Right ventricle myocardium inferior (tissue), 1 donor: Measurements from ENCODE around the gene RUVBL1. TPM values are rescaled to one million over a fixed set of nuclear protein-coding genes. Genes with fewer than 3 reads are reported as not detected.
A peak's percentile ranks its signal among the peaks of the same experiment; 100 is the strongest.

Experiments used
- ATAC-seq: fragments of 200-7000 bp; cut with Tn5 transposase; one replicate; pipeline ENCODE4 v1.9.1; 2020; ENCODE audit warnings: mild to moderate bottlenecking, moderate library complexity
- DNase-seq: peaks from one replicate; pipeline ENCODE4 v3.0.0; 2021; ENCODE audit errors: missing footprints
- intact Hi-C: fragments of 100-400 bp; cut with DNase I; formaldehyde crosslinking; loops from one replicate; pipeline ENCODE4 v1.11.0; 2022
- total RNA-seq: library from RNA; stranded (reverse); fragmentation: NEBNext Ultra II Directional; extraction: Animal tissue kit (Norgen Biotek cat#: 25700); gene quantifications from one replicate; pipeline ENCODE4 v1.2.1, GENCODE V29; 2021
- donor health status: DM: no; HTN: yes; CAD: no; lungs with severe emphysema.

Gene RUVBL1
- total RNA-seq, 1 donor from 2014 or later, result 21.4 TPM

- ATAC-seq (peak; percentile 92), DNase-seq (peak; percentile 95)
- intact Hi-C loops, result loop anchor here (5.0 kb wide), 1 partner anchor 531 kb away; no protein-coding TSS in a partner anchor
These were observed 47.8 kb downstream of the RUVBL1 start for GRCh38 chr3:128075522-128076482.

DNA sequence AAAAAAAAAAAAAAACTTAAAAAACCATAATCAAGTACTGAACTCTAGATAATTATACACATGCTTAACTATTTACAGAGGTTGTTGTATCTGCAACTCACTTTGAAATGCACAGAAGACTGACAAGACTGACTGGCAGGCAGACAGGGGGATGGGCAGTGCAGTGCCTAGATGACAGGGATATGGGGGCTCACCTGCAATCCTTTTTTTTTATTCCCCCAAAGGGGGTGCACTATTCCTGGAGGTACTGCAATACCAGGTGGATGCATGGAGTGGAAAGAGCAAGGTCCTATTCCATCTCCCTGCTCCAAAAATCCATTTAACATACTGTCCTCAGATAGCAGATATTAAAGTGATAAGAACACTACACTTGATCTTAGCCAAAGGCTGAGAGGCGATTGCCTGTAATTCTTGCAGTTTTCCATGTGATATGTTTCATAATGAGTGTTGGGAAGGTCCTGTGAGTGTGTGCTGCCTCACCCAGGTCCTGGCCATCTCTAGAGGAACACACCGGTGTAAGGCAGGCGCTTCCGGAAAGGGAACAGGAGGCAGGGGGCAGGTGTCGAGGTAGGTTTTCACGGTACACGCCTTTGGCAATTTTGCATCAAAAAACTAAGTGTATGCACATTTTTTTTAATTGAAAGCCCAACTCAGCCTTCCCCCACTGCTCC is 48.6 kb downstream of the RUVBL1 start:
- intact Hi-C loops, result loop anchor here (5.0 kb wide), 1 partner anchor 532 kb away; no protein-coding TSS in a partner anchor
- no peak for ATAC-seq
- no peak for DNase-seq

- intact Hi-C loops, result no loop called here
- ATAC-seq (no peak), DNase-seq (no peak)
These were observed 49.8 kb downstream of the RUVBL1 start for GRCh38 chr3:128073807-128074206.

DNA sequence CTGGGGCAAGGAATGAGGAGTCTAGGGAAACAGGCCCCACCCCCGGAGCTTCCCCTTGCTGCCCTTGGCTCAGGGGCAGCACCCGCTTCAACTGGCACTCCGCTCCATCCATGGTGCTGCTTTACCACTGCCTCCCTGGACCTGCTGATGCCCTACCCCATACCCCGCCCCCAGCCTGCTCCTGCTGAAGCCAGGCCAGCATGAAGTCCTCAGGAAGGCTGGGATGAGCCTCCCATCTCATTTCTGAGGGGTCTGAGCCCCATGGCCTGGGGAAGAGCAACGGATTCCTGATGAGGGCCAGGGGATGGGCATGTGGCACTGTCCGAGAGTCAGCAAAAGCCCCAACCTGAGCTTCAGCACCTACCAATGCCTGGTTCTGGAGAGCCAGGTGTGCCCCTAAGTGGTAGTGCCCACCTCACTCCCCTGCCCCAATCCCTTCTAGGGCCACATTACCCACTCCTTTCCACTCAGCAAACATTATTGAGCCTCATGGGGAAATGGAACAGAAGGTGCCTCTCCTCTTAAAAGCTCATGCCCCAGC is 50.4 kb downstream of the RUVBL1 start:
- ATAC-seq (no peak), DNase-seq (no peak)
- intact Hi-C loops, result no loop called here

- no peak for DNase-seq
- intact Hi-C loops, result no loop called here
- ATAC-seq, result no peak
These were observed 51.0 kb downstream of the RUVBL1 start for GRCh38 chr3:128072454-128073184.

- DNase-seq, result no peak
- no peak for ATAC-seq
- intact Hi-C loops, result no loop called here
These were observed 51.7 kb downstream of the RUVBL1 start for GRCh38 chr3:128071771-128072453.

GRCh38 chr3:128070898-128071591 is 52.6 kb downstream of the RUVBL1 start:
- ATAC-seq (no peak), DNase-seq (no peak)
- intact Hi-C loops, result no loop called here

- intact Hi-C loops, result no loop called here
- no peak for DNase-seq
- no peak for ATAC-seq
These were observed 54.3 kb downstream of the RUVBL1 start for GRCh38 chr3:128069271-128069670.

DNA sequence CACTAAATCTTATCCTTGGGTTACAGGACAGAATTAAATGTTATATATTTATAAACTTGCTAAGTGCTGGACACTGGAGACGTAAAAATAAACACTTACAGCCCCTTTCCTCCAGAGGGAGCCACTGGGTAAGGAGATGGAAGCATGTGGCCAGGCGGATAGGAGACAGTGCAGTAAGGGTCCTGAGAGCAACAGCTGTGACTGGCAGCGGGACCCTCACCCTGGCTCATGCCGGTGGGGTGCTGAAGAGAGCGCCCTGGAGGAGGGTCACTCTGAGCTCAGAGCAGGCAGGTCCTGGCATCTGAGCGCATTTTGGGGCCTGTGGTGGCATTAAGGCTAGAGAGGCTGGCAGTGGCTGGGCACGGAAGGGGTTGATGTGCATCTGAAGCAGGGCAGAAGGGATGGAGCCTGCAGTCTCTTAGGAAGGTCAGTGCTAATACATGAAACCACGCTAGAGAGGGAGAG is 55.4 kb downstream of the RUVBL1 start:
- intact Hi-C loops, result no loop called here
- no peak for DNase-seq
- ATAC-seq, result no peak

DNA sequence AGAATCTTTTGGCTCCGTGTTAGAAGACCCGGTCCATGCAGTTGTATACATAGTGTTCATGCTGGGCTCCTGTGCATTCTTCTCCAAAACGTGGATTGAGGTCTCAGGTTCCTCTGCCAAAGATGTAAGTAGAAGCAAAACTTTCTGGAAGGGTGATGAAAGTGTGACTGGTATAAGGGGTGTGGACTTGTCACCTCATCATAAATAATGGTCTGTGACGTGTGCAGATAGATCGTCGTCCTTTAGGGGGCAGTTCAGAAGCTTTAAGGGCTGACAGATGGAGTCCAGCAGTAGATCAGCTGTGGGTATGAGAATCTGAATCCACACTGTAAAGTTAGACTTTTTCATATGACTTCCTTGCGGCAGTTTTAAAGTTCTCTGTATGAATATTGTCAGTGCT is 56.1 kb downstream of the RUVBL1 start:
- intact Hi-C loops, result no loop called here
- ATAC-seq (no peak), DNase-seq (no peak)

DNA sequence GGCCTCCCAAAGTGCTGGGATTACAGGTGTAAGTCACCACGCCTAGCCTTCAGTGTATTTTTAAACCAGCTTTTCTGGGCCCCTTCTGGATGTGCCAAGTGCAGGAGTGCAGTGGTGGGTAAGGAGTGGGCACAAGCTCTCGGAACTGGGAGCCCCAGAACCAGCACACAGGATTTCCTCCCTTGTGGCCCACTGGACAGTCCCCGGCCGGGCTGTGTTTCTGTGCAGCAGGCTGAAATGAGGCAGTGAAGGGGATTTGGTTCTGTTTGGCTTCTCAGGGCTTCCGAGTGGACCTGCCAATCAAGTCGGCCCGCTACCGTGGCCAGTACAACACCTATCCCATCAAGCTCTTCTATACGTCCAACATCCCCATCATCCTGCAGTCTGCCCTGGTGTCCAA is 56.9 kb downstream of the RUVBL1 start:
- ATAC-seq, result no peak
- DNase-seq, result no peak
- intact Hi-C loops, result no loop called here

DNA sequence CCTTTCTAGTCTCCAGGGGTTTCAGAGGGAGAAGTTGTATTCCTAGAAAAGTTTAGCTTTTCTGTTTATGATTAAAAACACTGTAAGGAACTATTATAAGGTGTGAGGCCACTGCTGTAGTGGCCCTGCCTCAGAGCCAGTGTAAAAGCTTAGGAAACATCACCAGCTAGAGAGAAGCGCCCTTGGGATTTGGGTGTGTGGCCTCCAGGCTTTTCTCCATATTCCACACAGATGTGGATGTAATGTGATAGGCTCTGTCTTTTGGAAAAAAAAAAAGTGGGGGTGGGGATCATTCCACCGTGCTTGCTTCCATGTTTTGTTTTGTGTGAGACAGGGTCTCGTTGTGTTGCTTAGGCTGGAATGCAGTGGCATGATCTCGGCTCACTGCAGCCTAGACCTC is 57.5 kb downstream of the RUVBL1 start:
- ATAC-seq, result no peak
- intact Hi-C loops, result no loop called here
- no peak for DNase-seq

- no peak for DNase-seq
- intact Hi-C loops, result no loop called here
- no peak for ATAC-seq
These were observed 58.6 kb downstream of the RUVBL1 start for GRCh38 chr3:128064962-128065361.

DNA sequence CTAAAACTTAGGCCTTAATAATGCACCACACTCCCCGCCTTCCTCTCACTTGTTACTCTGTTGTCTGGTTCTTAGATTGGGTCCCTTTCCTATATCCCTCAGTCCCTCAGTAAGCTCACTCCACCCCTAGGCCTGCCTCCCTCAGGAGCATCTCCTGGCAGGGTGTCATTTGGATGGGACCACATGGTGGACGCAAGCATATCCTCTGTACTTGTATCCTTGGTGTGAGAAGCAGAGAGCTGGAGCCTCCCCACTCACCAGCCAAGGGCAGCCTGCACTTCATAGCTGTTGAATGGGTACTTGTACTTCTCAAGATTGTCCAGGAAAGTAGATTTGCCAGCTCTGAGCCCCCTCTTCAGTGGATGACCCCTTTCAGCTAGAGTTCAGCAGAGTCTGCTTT is 59.7 kb downstream of the RUVBL1 start:
- ATAC-seq, result no peak
- intact Hi-C loops, result no loop called here
- DNase-seq, result no peak

GRCh38 chr3:128062033-128062745 is 61.4 kb downstream of the RUVBL1 start:
- DNase-seq (no peak), ATAC-seq (no peak)
- intact Hi-C loops, result no loop called here

DNA sequence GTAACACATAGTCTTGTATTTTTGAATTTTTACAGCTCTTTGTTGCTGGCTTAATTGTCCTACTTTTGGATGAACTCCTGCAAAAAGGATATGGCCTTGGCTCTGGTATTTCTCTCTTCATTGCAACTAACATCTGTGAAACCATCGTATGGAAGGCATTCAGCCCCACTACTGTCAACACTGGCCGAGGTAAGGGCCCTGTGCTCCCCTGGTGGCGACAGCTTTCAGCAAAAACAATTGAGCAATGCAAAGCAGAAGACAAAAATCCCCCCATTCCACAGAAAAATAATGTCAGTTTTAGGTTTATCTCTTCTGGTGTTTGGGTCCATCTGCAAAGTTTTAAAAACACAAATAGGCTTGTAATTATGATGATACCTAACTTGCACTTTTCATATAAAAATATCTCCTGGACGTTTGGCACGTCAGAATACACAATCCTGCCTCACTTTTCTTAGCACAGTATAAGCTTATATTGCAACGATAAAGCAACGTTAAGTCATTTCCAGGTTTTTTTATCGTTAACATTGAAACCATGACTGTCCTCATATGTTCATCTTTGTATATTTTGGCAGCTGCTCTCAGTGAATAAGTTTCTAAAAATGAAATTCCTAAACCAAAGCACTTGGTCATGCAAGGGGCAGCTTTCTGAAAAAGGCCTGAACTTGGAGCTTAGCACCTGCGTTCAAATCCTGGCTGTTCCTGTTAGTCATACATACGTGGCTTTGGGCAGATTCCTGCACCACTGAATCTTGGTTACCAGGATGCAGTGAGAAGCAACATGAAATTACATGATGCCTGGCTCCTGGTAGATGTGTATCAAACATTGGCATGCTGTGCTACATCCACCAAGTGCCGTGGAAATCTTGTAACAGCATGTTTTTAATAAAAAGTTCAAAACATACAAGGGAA is 62.9 kb downstream of the RUVBL1 start:
- ATAC-seq, result no peak
- intact Hi-C loops, result no loop called here

More for the DNA sequence above, 62.9 kb downstream of the RUVBL1 start:
- DNase-seq, result no peak
